ENCODE data around the gene DEAF1. TPM values are rescaled to one million over a fixed set of nuclear protein-coding genes. Genes with fewer than 3 reads are reported as not detected.

DEAF1 gene
- total and polyA plus RNA-seq, 2 of the 13 experiments (the other 11 are each of a cell fraction or from before 2014, with no cell fraction given), result 22.3 to 29.6 TPM

DNA sequence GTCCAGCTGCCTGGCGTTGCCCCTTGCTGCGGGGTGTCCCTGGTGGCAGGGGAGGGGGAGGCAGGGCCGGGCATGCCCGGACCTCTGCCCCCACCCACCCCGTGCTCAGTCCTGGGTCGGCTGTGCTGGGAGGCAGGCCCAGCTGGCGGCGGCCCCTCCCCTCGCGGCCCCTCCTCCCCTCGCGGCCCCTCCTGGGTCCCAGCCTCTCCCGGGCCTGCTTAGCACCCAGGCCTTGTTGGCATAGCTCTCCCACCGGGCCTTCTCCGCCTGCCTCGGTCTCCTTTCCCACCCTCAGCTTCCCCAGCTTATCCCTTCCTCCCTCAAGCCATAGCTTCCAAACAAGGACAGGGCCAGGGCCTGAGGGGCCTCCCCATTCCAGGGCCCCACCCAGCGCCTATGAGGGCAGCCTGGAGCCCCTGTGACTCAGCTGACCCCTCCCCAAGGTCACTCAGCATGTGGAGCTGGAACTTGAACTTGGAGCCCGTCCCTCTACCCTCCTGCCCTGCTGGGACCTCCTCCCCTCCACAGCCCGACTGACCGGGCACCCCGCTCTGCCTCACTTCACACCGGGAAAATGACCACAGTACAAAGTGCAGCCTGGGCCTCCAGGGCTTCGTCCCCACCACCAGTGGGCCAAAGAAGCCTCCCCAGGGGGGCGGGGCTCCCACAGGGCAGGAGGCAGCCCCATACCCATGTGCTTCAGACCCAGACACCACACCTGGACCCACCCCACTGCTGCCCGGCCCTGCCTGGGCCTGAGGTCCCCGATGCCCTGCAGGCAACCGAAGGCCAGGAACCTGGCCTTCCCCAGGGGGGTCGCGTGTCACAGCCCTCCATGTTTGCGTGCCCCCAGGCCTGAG, 12.2 kb upstream of the DEAF1 start (continued):
- TF ChIP-seq ZNF17 (CRISPR knock-in tag; IDR thresholded peaks at IDR 0.05), result peak; percentile 68; the same call in 1 of the 2 replicates
- no peak for TF ChIP-seq HNRNPH1 (optimal IDR thresholded peaks at IDR 0.05; ENCODE audit: low read depth, low read length)
- no peak for TF ChIP-seq ZUFSP (CRISPR knock-in tag; IDR thresholded peaks at IDR 0.05; ENCODE audit: borderline replicate concordance)
- TF ChIP-seq FOXK2 (IDR thresholded peaks at IDR 0.05), result no peak
- no peak; the same call in 1 of the 2 replicates for TF ChIP-seq KDM5A (IDR thresholded peaks at IDR 0.05; ENCODE audit: borderline replicate concordance, low read length)
- TF ChIP-seq ZNF740 (CRISPR knock-in tag; IDR thresholded peaks at IDR 0.05), result peak; percentile 15; the same call in 1 of the 2 replicates
- TF ChIP-seq ZNF280D (CRISPR knock-in tag; IDR thresholded peaks at IDR 0.05), result peak; percentile 46
- no peak for TF ChIP-seq AFF4 (CRISPR knock-in tag; IDR thresholded peaks at IDR 0.05)
- TF ChIP-seq, protein P1, sequence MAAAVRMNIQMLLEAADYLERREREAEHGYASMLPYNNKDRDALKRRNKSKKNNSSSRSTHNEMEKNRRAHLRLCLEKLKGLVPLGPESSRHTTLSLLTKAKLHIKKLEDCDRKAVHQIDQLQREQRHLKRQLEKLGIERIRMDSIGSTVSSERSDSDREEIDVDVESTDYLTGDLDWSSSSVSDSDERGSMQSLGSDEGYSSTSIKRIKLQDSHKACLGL (CRISPR knock-in tag; IDR thresholded peaks at IDR 0.05), result peak; percentile 62; the same call in 1 of the 2 replicates
- TF ChIP-seq, protein P2, sequence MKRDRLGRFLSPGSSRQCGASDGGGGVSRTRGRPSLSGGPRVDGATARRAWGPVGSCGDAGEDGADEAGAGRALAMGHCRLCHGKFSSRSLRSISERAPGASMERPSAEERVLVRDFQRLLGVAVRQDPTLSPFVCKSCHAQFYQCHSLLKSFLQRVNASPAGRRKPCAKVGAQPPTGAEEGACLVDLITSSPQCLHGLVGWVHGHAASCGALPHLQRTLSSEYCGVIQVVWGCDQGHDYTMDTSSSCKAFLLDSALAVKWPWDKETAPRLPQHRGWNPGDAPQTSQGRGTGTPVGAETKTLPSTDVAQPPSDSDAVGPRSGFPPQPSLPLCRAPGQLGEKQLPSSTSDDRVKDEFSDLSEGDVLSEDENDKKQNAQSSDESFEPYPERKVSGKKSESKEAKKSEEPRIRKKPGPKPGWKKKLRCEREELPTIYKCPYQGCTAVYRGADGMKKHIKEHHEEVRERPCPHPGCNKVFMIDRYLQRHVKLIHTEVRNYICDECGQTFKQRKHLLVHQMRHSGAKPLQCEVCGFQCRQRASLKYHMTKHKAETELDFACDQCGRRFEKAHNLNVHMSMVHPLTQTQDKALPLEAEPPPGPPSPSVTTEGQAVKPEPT (CRISPR knock-in tag; IDR thresholded peaks at IDR 0.05; ENCODE audit: low read depth), result peak; percentile 59; the same call in 1 of the 2 replicates
- TF ChIP-seq ZNF18 (CRISPR knock-in tag; IDR thresholded peaks at IDR 0.05; ENCODE audit: insufficient replicate concordance), result peak; percentile 99
- peak; percentile 64; the same call in 1 of the 2 replicates for TF ChIP-seq ELF1 (CRISPR knock-in tag; IDR thresholded peaks at IDR 0.05)
